Mucosa of gallbladder (tissue), 1 donor: Measurements from ENCODE around the gene MICB. TPM values are rescaled to one million over a fixed set of nuclear protein-coding genes. Genes with fewer than 3 reads are reported as not detected.
"Not testable (repeated sequence)": the region's sequence is repeated elsewhere in the genome, so short reads cannot be mapped to it uniquely, and the experiment has no call there.

Experiments used
- DNase-seq: peaks from one replicate; pipeline ENCODE4 v3.0.0-alpha.2; 2020; ENCODE audit warnings: low spot score
- total RNA-seq: library from RNA; stranded (reverse); gene quantifications from one replicate; pipeline ENCODE4 v1.2.1, GENCODE V29; 2021
- donor health status: DM: no; HTN: no; CAD: no.

MICB gene
- total RNA-seq, 1 donor from 2014 or later, result 2.7 TPM

DNA sequence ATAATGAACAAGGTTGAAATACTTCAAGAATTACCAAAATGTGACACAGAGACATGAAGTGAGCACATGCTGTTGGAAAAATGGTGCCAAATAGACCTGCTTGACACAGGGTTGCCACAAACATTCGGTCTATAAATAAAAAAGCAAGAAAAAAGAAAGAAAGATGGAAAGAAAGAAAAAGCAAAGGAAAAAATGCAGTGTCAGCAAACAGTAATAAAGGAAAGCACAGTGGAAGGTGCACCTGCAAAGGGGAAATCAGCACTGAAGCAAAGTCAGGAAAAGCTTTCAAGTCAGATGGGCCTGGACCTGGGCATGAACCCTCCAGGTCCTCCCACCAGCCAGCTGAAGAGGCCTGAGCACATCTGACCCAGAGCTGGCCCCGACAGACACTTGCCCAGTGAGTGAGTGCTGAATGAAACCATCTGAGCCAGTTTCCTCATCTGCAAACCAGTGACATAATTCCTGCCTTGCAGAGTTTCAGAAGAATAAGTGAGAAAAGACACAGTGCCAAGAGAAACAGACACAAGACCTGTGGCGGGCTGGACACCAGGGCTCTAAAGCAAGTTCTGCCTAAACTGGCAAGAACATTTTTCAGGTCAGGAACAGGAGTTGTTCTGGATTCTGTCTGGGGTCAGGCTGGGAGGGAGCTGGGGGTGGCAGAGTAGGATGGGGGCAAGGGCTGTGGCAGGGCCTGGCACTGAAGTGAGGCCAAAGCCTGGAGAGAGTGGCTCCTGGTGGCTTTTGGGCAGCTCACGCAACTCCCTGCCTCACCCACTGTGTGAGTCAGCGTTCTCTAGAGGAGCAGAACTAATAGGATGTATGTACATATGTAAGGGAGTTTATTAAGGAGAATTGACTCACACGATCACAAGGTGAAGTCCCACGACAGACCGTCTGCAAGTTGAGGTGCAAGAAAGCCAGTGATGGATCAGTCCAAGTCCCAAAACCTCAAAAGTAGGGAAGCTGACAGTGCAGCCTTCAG is 23.9 kb upstream of the MICB start:
- DNase-seq, result no peak

DNA sequence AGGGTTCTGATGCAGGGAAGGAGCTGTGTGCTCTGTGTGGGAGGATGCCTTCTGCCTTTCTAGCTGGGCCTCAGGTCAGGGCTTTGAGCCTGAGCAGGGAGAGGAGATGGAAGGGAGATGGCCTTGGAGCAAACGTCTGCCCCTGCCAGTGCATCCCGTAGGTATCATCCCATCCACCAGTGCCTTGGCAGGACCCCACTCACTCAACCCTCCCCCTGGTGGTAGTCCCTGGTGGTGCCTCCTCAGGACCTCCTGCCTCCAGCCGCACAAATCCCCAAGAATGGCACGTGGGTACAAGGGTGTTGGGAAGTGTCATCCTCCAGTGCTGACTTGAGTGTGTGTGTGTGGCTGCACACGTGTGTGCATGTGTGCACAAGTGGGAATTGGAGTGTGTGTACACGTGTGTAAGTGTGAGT is 23.1 kb upstream of the MICB start:
- DNase-seq, result no peak

DNA sequence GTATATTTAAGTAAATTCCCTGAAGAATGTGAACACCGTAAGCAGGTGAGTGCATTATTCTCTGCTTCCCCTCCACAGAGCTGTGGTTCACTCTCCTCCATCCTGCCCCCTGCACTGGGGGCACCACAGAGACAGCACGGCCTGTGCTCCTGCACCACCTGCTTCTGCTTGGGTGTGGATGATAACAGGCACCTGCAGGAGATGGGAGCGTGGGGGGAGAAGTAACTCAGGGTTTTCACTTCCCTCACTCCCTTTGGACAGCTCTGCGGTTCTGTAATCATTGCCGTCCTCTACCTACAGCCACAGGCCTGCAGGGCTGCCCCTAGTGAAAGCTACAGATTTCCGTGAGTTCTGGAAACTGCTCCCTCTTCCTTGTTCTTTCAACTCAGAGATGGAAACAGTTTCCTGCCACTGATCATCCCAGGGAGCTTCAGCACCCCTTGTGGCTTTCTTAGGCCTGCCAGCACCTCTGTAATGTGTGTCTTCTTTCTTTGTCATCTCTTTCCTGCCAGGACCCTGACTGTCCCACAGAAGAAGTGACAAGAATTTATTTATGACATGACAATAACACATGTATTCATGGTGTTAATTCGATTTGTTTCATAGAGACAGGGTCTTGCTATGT is 21.3 kb upstream of the MICB start:
- DNase-seq, result no peak

DNA sequence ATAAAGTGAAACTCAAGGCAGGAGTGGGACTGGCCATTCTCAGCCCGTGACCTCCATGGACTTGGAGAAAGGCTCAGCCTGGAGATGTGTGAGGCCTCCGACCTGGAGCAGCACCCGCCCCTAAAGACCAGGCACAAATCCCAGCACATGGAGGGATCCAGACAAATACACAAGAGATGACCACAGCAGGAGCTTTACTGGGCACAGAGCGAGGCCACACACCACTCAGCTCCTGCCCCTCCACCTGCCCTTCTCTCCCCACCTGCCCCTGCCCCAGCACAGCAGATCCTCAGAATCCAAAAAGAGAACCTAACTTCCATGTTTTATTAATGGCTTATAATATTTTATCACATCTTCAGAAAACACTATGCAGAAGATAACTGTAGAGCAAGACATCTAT is 20.4 kb upstream of the MICB start:
- no peak for DNase-seq

DNA sequence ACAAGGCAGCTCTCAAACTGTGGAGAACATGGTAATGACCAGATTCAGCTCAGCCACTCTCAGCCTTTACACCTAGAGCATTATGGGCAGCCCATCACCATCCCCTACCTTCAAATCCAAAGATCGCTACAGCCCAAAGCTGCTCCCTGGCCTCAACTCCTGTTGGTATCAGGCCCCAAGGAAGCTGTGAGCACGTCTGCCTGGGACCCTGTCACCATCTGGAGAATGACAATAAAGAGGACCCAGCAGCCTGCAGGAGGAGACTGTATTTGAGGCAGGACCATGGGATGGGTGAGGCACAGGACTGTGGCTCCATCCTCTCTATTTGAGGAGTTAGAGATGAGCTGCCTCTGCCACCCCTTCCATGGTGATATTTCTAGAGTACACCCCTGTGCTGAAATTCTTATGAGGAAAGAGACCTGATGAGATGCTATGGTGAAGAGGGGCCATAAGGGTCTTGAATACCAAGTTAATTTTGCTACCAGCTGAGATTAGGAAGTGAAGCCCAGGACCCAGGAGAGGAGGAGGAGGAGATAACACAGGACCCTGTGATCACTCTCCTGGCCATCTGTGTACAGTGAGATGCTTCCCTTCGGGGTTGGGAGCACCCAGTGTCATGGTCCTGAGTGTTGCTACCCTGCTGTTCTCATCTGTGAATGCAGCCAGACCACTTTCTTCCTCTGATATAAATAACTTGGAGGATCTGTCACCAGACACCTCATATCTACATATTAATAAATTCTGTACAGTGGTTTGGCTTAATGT is 19.6 kb upstream of the MICB start:
- no peak for DNase-seq

DNA sequence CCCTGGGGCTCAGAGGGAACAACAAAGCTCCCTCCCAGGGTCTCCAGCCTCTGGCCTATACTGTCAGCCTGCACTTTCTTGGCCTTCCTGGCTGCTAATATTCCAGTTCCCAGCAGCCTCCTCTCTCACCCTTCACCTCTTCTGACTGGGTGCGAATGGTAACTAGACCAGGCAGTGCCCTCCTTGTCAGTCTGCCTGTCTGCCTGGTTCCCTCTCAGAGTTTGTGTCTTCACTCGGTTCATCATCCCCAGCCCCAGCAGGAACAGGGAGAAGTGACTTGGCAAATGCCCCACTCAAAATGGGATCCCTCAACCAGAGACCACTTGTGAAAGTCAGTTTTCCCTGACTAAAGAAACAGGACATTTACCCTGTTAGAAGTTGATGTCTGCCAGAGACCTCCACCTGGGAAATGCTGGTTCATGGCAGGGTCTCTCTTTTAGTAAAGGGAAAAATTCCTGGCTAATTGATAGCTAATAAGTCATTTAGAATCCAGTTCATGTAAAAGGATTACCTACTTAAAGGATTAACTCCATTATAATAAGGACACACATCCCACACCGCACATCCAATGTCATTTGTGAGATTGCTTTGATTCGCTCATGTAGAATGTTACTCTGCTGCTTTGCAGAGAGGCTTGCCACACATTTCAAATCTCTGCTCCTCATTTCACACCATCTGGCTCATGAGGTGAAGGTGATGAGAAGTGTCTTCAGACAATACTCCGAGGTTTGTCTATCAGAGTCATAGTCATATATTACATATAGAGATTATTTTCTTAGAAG is 18.6 kb upstream of the MICB start:
- no peak for DNase-seq

DNA sequence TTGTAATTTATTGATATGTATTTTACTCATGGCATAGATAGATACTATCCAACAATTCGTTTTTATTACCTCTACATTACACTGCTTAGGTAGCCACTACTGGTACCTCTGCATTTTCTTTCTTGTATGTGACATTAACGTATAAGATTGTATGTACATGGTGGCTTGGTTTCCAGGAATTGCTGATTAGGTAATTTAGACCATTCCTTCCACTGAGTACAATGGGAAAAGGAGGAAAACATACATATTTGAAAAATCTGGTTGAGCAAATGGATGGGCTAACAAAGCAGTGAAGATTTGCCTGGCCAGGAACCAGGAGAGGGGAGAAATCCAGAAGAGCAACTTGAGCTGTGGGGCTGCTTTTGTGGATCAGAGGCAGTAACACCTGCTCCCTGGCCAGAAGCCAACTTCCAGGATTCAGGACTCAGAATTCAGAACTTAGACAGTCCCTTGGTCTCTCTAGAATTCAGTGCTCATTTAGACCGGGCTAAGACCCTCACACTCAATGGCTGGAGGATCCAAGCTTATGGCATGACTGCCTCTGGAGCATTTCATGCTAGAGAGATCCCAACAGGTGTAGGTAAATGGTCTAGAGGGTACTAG is 17.9 kb upstream of the MICB start:
- no peak for DNase-seq

DNA sequence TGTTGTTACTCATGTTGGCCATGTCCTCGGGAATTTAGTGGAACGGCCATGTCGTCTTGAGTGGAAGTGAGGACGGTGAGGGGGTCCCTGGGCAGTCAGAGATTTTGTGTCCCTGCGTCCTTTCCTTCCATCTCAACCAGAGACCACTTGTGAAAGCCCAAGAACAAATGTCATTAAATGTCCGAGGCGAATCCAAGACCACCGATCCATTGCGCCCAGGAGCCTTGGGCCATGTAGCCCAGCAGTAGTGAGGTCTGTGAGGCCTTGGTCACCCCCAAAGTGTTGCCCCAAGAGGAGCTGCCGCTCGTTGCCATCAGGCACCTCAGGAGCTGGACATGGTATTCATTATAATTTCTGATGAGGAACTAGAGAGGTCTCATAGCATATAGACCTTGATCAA is 17.4 kb upstream of the MICB start:
- no peak for DNase-seq

DNA sequence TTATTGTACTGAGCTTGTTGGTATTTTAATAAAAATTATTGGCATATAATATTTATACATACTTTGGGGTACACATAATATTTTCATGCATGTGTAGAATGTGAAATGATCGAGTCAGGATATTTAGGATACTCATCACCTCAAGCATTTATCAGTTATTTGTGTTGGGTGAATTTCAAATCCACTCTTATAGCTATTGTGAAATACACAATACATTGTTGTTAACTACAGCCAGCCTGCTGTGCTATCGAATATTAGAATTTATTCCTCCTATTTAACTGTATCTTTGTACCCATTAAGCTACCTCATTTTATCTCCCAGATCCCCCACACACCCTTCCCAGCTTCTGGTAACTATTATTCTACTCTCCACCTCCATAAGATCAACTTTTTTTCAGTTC is 14.6 kb upstream of the MICB start:
- DNase-seq, result no peak

DNA sequence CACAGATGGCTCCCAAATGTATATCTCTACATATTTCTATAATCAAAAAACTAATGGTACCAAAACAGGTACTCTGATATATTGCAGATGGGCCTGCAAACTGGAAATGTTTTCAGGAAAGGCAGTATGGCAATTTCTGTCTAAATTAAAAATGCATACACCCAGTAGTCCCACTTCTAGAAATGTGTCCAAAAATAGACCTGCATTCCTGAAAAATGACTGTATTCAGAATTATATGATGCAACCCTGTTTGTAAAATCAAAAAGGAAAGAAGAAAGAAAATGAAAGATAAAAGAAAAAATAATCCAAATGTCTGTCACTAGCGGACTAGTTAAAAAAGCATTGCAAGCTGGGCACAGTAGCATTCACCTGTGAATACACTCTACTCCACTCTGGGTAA is 12.9 kb upstream of the MICB start:
- no peak for DNase-seq

DNA sequence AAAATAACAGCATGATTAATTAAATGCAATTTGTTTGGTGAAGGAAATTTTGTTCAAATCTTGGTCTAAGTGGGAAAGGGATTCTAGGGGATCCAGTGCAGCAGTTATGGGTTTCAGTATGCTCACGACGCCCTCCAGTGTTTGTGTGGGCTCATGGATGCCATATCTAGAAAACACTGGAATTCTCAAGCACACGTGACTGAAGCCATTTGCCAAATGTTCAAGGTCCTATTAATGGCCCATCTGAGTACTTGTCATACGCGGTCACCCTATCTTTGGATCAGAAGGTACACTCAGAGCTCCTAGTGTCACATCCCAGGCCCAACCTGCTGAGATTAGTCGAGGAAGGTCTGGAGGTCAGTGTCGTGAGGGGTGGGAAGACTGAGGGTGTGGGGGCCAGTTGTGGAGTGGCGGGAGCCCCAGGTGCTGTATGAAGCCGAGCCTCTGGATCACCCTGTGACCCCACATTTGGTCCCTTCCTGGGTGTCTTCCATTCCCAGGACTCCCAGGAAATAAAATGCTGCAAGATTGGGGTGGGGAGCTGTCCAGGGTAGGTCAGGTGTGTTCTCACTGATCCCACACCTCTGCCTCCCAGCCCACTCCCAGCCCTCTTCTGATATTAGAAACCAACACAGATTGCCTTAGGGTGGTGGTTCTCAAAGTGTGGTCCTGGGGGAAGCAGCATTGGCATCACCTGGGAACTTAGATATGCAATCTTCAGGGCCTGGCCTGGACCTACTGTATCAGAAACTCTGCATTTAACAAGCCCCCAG is 11.7 kb upstream of the MICB start:
- not testable (repeated sequence) for DNase-seq

DNA sequence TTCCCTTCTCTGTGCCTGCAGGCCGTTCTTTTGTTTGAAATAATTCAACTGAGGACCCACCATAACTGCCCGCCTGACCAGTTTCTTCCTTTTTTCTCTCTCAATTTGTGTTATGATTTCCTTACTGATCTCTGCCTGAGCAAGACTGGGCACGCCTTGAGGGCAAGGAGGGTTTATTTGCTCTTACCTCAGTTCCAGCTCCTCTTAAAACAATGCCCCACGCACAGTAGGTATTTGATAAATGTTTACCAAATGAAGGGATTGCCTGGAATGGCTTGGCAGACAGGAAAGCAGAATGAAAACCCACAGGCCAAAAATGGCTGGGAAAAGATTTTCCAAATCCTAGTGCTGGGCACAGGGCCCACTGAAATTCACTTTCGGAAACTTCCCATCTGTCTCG is 10.3 kb upstream of the MICB start:
- DNase-seq, result not testable (repeated sequence)

DNA sequence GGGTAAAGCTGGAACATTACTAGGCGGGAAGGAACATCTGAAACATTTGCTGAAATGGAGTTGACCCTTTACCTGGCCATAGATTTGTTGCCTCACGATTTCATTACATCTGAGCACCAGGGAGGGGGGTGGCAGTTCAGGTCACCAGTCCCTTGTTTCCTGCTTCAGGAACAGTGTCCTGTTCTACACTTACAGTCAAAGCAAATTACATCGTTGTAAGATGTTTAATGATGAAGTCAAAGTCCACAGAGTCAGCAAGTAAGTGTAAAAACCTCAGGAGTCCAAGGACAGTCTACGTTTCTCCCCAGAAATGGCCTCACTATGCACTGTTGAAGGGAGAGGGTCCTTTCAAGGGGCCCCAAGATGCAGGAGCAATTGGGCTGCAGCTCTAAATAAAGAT is 8.9 kb upstream of the MICB start:
- DNase-seq, result no peak

DNA sequence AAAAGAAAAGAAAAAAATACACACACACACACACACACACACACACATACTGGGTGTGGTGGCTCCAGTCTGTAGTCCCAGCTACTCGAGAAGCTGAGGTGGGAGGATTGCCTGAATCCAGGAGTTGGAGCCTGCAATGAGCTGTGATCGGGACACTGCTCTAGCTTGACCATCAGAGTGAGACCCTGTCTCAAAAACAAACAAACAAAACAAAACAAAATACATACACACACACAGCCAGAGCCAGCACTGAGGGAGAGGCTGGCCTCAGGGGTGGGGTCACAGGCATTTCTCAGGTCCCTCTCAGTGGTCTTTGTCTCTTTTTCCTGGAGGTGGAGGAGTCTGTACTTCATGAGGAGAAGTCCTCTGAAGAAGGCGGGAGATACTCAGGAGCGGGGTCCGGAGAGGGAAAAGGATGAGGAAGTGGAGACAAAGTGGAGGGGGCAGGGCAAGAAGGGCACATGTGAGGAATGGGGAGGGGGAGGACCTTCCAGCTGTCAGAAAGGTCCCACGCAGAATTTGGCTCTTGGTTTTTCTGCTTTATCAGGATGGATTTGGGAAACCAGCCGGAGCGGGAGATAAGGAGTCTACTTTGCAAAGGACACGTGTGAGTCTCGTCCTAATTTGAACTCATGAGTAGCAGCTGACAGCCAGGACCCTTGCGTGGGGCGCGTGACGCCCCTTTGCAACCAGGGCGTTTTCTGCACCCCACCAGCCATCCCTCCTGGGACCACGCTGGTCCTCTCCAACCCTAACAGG is 7.7 kb upstream of the MICB start:
- DNase-seq, result no peak

DNA sequence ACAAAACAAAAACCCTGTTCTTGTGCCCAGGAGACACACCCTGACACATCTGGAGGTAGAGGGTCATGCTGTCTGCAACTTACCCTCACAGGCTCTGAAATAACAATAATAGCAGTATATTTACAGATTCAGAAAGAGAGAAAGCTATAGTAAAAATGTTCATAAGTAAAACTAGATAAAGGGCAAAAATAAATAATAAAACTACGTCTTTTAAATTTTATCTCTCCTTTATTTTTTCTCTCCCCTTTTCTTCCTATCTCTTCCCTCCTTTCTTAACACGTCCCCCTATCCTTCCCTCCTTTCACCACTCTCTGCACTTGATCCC is 4.4 kb upstream of the MICB start:
- DNase-seq, result not testable (repeated sequence)

DNA sequence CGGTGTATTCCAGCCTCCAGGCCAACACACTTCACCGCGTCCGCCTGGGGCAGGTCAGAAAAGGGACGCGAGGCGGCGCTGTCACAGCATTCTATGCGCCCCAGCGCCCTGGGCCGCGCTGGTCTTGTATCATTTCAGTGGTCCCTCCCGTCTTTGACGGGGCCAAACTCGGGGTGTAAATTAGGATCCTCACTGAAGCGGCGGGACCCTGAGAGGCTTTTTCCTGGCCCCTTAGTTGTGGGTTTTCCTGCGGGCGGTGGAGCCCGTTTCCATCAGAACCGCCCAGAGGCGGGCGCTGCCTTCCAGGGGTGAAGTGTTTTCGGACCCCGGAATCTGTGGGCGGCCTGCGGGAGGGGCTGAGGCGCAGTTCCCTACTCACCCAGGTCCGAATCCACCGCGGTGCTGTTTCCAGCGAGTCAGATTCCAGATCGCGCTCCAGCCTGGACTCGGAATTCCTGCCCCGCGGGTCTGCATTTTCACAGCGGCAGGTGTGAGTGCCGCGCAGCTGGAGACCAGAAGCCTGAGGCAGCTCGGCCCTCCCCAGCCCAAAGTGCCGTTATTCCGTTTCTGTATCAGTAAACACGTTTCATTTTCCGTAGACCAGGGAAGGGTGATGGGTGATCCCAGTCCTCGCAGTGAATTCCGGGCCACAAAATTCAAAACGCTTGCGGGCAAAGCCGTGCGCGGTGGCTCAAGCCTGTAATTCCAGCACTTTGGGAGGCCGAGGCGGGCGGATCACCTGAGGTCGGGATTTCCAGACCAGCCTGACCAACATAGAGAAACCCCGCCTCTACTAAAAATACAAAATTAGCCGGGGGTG is 3.9 kb upstream of the MICB start:
- DNase-seq, result peak; percentile 75

DNA sequence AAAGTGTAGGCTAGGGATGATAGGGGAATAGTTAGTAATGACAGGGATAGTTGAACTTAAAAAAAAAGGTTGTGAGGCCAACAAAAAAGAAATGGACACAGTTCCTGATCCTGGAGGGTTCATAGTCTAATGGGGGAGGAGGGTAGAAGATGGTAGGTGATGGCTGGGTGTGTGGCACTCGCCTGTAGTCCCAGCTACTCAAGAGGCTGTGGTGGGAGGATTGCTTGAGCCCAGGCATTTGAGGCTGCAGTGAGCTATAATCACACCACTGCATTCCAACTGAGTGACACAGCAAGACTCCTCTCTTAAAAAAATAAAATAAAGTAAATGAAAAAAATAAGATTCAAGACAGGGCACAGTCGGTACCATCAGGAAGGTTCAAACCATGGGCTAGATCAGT is 2.4 kb upstream of the MICB start:
- no peak for DNase-seq

DNA sequence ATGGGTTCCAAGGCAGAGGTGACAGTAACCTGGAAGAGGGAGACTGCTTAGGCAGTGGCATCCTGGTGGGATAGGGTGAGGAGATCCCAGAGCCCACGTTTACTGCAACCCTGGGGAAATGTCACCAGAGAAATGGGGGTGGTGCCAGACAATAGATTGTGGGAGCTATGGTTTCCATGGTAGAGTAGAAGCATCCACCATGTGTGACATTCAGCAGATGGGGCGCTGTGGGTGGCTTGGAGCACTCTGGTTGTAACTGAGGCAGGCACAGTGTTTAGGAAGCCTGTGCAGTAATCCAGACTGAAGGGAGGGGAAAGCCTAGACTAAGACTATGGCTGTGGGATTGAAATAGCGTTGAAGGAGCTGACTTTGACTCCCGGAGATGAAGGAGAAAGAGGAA is 1.1 kb upstream of the MICB start:
- not testable (repeated sequence) for DNase-seq

DNA sequence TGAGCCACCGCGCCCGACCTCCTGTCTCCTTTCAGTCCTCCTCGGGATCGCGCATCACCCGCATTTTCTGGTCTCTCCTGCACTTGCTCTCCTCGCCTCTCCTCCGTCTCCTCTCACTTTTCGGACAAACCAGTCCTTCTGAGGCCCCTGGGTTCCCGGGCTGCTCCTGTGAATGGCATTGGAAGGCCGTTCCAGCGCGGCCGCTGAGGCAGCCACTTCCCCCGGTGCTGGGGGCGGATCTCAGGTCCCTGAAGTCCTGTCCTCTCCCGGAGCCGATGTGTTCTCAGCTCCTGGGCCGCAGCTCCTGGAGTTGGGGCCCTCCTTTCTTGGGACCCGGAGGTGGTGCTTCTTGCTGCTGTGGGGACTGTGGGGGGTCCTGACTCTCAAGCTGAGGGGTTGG is 803 bp downstream of the MICB start:
- DNase-seq, result no peak
